Lower leg skin (tissue), 3 donors: ENCODE data around the gene TRPM1.

Experiments
- CTCF ChIP-seq, 3 donors: fragments of 450-650 bp; IDR thresholded peaks; one replicate each; pipeline ENCODE4 v1.5.1; 2016; ENCODE audit warnings: antibody characterized with exemption in 3 of 3, mild to moderate bottlenecking in 3 of 3, moderate library complexity in 2 of 3
- POLR2A ChIP-seq, 2 donors: fragments of 450-650 bp; IDR thresholded peaks; one replicate each; pipeline ENCODE4 v1.6.1; 2016 to 2017; ENCODE audit warnings: antibody characterized with exemption in 2 of 2, mild to moderate bottlenecking in 1 of 2, moderate library complexity in 1 of 2

- no peak for TF ChIP-seq CTCF (IDR thresholded peaks at IDR 0.05)
- TF ChIP-seq POLR2A (IDR thresholded peaks at IDR 0.05), result no peak
These were observed 81.5 kb downstream of the TRPM1 start for GRCh38 chr15:31019986-31020385.
